Endometrial microvascular endothelial cells (primary cell): ENCODE results near the gene DIP2A. TPM values are rescaled to one million over a fixed set of nuclear protein-coding genes. Genes with fewer than 3 reads are reported as not detected.

ENCODE experiments used
- in situ Hi-C: cut with HindIII; loops from 2 replicates; pipeline ENCODE4 v1.10.0; 2017; ENCODE audit warnings: low sequenced_read_pairs, low pct_unique_long_range_greater_than_20kb; ENCODE audit errors: inconsistent ontology term
- total RNA-seq: library from RNA; depleted of rRNA; stranded (reverse); fragments of >200 nt; gene quantifications from one replicate; pipeline ENCODE4 v1.2.3, GENCODE V29; 2015; ENCODE audit errors: inconsistent ontology term

DIP2A gene
- total RNA-seq, 1 donor from 2014 or later: 28.9 TPM

DNA sequence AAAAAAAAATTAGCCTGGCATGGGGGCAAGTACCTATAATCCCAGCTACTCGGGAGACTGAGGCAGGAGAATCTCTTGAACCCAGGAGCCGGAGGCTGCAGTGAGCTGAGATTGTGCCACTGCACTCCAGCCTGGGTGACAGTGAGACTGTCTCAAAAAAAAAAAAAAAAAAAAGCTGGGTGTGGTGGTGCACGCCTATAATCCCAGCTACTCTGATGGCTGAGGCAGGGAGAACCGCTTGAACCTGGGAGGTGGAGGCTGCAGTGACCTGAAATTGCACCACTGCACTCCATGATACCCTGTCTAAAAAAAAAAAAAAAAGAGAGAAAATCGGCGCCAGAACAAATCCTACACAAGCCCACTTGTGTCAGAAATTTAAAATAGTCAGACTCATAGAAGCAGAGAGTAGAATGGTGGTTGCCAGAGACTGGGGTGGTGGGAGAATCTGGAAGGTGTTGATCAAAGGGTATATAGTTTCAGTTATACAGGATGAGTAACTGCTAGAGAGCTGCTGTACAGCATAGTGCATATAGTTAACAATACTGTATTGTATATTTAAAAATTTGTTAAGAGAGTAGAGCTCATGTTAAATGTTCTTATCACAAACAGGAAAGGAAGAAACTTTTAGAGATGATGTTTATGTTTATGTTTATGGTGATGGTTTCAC is 9.6 kb downstream of the DIP2A start:
- in situ Hi-C loops: no loop called here

DNA sequence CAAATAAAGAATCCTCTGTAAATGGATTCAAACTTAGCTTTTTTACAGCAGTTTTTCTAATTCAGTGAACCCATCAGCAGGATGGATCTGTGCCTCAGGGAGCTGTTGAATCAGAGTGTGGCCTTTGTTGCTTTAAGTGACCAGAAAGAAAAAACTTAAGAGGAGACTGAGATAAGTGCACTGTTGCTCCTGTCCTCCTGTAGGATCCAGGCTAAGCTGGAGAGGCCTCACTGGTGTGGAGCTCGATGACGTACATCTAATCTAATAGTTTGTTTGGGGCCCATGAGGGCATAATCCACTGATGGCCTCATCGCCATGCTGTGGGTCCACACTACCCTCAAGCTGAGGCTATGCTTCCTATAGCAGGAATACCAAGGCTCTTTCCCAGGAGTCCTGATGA is 10.6 kb downstream of the DIP2A start:
- in situ Hi-C loops: no loop called here

DNA sequence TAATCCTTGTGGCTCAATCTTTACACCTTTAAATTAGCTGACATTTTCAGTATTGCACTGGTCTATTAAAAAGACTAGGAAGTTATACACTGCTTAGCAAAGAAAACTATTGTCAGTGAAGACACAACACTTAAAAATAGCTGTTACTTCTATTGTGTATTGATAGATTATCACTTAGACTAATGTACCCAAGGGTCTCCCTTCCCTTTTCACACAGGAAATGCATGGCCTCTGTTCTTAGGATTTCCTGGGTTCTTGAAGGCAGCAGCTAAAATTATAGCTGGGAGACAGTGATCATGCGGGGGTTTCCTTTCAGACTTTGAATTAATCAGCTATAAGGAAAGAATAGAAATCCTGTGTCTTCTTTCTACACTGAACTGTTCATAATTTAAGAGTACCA is 12.8 kb downstream of the DIP2A start:
- in situ Hi-C loops: no loop called here

DNA sequence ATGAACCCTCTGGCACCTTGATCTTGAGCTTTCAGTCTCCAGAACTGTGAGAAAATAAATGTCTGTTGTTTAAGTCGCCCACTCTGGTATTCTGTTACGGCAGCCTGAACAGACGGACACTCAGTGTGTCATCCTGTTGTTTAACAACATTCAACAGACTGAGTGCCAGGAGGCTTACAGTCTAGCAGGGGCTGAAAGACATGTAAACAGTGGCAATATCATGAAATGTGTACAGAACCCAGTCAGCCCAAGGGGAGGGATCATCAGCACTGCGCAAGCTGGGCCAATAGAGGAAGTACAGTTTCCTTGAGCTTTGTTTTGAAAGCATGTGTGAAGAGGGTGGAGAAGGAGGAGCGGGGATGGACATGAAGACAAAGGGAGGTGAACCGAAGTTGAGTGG is 13.6 kb downstream of the DIP2A start:
- in situ Hi-C loops: no loop called here

DNA sequence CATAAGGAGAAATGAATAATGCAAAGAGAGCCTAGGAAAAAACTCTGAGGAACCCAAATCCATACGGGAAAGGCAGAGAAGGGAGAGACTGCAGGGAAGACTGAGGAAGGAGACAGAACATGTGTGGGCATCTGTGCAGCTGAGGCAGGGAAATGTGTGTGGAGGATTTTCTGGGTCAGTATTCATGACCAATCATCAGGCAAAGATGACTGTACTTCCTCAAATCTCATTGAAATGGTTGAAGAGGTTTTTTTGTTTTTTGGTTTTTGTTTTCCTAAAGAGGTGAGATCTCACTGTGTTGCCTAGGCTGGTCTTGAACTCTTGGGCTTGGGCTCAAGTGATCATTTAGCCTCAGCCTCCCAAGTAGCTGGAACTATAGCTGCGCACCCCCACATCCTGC is 15.7 kb downstream of the DIP2A start:
- in situ Hi-C loops: no loop called here

DNA sequence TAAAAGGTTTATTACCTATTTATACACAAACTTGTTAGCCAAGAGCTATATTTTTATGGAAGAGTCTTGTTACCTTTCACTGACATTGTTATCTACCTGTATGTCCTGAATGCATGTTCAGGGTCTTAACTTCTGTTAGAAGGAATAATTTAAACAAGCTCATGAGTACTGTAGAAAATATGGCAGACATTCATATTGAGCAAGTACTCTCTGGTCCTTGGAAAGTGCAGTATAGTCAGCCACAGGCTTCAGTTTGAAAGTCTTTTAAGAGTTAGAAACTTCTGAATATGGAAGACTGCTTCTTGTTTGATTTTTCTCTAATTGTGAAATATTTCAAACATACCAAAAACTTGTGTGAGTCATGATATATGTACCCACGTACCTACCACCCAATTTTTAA is 16.6 kb downstream of the DIP2A start:
- in situ Hi-C loops: no loop called here

DNA sequence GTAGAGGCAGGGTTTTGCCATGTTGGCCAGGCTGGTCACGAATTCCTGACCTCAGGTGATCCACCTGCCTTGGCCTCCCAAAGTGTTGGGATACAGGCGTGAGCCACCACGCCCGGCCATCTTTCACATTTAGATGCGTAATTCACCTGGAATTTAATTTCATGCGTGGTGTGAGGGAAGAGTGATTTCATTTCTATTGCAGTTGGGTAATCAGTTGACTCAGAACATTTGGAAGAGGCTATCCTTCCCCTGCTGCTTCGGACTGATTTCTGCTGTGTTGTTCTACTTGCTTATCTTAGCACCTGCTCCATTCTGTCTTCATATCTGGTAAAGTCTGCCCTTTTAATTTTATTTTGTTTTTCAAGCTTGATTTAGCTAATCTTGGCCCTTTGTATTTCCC is 19.1 kb downstream of the DIP2A start:
- in situ Hi-C loops: no loop called here

DNA sequence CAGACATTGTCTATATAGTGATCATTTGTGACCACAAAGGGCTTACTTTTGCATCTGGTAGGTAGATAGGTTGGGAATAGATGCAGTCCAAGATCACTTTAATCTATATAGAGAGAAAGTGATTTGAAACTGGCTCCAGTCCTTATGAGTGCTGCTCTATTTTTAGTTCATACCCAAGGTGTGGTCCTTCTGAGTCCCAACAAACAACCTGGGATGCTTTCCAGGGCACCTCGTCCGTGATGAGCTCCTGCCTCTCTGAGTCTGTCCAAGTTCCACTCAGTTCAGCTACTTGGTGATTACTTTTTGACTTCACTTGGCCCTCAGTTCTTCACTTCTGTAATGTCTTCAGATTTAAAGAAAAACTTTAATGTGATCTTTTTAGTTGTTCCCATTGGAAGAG is 20.2 kb downstream of the DIP2A start:
- in situ Hi-C loops: no loop called here

DNA sequence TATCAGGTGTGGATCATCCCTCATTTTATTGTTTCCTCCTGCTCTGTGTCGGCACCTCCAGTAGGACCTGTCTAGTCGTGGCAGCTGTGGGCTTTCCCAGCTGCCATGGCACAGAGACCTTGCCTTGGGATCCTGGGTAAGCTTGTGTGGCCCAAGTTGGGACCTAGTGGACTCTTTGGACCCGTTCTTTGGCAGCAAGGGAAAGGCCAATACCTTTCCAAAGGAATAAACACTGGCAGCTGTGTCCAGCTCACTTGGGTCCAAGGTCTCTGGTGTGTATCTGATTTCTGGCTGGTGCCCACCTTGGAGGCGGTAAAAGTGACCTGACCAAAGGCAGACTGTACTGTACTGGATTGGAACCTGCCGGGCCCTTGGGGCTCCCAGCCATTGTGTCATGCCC is 21.8 kb downstream of the DIP2A start:
- in situ Hi-C loops: no loop called here

DNA sequence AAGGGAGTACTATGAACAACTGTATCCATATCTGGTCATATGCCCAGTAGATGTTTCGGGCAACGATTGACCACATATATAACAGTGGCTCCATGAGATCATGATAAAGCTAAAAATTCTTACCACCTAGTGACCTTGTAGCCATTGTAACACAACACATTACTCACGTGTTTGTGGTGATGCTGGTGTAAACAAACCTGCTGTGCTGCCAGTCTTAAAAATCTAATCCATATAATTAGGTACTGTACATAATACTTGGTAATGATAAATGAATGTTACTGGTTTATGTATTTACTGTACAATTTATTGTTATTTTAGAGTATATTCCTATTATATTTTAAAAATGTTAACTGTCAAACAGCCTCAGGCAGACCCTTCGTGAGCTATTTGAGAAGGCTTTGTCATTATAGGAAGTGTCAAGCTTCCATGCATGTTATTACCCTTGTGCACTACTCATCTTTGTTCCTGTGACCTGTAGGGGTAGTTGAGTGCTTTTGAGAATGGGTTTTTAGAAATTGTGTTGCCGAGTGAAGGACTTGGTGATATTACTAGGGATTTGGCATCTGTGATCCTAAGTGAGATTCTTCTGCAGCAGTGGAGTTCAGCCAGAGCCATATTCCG is 23.6 kb downstream of the DIP2A start:
- in situ Hi-C loops: no loop called here

DNA sequence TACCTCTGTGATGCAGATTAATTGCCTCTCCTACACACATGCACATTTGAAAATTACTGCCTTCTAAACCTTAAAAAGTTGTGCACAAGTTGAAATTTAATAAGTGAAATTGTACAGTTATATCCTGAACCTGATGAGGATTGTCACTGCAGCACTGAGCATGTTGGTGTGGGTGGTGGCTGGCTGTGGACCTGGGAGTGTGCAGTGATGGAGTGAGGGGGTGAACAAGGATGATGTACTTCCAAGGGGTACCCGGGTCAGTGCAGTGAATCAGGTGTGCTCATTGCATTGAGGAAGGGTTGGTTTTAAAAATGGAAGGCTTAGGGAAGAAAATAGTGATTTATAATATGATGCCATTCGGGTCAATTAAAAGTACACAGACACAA is 24.1 kb downstream of the DIP2A start:
- in situ Hi-C loops: no loop called here

DNA sequence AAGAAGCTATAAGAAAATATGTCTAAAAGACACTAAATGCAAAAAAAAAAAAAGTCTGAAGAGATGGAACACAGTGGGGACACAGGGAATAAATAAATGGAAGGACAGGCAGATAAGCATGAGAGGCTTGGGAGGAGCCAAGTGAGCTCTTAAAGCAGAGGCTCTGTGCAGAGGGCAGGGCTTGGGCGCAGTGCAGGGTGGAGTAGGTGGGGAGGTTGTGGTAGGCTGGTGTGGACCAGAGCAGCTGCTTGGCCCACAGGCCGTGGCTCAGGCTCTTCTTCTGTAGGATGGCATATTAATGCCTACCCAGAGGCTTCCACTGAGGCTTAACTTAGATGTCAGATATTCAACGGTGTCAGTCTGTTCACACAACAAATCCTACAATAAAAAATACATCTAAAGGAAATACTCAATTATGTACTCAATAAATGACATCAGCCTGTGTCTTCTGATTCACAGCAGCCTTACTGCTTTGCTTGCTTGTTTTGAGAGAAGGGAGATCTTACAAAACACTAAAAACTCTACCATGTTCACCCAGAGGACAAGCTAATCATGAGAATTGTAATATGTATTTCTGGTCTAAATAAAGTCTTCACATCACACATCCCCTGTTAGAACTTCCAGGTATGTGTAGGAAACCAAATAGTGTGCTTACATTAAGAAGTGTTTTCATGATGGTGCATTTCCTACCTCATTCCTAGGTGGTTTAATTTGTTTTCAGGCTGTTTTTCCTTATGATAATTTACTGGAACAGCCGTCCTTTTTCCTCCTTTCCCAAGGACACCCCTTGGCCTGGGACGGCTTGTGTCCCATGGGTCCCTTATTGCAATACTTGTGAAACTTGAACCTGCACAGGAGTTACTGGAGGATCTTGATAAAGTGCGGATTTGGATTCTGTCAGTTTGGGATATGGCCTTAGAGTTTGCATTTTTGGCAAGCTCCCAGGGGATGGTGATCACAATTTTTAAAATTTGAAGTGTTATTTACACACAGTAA is 24.9 kb downstream of the DIP2A start:
- in situ Hi-C loops: no loop called here

DNA sequence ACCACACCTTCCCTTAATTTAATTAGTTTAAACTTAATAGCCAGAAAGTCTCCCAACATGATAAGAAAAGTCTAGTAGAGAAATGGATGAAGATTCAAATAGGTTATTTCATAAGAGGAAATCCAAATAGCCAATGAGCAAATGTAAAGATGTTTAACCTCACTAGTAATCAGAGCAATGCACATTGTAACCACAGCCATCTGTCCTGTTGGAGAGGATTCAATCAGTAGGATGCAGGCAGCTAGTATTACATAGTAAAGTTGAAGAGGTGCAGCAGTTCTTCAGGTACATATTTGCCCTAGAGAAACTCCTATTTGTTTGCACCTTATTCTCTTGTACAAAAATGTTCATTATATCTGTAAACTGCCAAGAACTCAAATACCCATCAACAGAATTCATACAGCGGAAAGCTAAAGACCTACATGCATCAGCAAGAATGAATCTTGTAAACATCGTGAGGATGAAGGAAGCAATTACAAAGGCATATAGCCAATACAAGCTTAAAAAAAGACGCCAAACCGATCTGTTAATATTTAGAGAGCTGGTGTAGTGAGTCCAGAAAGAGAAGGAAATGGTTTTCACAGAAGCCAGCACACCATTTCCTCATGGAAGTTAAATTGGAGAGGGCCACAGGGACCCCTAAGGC is 27.9 kb downstream of the DIP2A start:
- in situ Hi-C loops: no loop called here

DNA sequence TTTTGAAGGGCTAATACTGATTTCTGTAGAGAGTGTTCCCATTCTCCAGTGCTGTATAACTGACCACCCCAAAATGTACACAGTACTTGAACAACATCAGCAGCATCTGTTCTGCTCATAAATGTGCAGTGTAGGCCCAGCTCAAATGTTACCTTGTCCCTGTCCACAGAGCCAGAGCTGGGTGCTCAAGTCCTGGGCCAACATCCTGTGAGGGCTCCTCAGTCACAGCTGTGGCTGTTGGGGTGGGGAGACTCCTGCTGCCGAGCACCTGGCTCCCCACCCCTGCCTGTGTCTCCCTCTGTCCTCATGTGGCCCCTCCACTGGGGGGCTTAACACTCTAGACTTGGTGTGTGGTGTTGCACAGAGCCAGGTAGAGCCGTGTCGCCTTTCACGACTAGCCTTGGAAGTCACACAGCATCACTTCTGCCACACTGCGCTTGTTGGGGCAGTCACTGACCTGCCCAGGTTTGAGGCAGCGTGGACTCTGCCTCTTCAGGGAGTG is 30.5 kb downstream of the DIP2A start:
- in situ Hi-C loops: no loop called here

DNA sequence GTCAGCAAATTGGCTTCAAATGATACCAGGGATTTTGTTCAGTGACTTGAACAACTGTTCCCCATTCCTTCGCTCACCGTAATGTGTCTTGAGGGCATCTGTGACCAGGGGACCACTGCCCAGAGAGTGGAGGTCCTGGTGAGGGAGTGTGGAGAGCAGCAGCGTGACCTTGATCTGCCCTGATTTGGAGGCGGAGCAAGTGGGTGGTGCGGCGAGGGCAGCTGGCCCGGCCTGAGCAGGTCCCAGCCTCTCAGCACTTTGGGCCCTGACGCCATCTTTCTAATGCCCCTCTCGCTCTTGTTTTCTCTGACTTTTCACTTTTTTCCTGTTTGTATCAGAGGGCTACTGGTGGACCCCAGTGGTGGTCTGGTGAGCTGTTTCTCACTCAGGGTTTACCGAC is 31.1 kb downstream of the DIP2A start:
- in situ Hi-C loops: no loop called here

DNA sequence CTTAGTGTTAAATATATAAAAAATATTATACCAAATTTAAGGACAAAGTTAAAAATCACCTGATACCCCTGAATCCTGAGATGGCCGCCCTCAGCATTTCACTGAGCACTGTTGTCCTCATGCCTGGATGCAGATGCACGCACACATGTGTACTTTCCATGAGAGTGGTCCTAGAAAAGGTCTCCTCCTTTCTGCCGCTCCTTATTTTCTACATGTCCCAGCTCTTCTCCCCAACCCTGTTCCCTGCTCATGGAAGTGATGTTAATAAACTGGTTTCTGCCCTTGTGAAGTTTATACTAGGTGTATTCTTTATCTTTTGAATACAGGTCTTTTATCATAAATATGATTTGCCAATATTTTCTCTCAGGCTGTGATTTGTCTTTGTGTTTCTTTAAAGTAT is 32.9 kb downstream of the DIP2A start:
- in situ Hi-C loops: no loop called here

DNA sequence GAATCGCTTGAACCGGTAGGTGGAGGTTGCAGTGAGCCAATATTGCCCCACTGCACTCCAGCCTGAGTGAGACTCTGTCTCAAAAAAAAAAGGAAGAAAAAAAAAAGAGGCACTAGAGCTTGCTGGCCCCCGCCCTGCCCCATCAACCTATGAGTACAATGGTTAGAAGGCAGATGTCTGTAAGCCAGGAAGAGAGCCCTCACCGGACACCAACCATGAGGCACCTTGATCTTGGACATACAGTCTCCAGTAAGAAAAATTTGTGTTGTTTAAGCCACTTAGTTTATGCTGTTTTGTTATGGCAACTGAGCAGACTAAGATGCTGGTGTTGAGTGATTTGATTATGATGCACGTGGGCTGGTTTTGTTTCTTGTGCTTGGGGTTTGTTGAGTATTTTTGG is 34.2 kb downstream of the DIP2A start:
- in situ Hi-C loops: no loop called here

DNA sequence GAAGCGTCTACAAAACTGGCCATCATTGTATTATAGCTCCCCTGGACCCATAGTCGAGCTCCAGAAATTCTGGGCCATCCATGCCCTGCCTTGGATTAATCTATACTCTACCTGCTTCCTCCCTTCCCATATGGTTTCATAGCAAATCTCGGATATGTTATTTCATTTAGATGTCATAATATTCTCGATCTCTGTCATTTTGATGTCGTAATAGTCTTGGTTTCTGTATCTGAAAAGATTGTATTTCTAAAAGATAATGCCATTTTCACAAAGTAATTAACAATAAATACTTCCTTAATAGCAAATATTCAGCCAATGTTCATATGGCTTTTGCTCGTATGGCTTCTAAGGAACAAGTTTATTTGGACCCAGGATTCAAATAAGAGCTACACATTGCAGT is 35.1 kb downstream of the DIP2A start:
- in situ Hi-C loops: no loop called here

DNA sequence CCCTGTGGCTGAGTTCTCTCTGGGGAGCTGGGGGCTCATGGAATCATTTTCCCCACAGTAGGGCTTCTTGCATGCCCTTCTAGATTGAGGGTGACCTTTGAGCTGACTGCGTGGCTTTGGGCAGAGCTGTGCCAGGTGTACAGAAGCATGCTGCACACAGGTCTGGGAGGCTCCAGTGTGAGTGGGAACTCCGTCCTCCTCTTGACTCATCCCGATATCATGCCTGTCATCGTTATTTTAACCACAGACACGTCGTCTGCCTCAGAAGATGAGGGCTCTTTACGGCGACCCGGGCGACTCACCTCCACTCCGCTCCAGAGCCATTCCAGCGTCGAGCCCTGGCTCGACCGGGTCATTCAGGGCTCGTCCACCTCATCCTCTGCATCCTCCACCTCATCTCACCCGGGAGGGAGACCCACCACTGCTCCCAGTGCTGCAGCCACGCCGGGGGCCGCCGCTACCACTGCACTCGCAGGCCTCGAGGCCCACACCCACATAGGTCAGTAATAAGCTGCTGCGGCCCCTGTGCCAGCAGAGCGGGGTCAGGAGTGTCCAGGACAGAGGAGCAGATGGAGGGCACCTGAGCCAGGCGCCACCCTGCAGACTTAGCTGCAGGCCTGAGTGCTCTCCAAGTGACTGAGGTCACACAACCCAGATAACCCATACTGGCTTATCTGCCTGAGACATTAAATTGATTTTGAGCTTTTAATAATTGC is 39.8 kb downstream of the DIP2A start:
- in situ Hi-C loops: no loop called here
